Muscle layer of duodenum (tissue), 2 donors: ENCODE measurements around the gene SC5D.

Source experiments
- H3K27ac ChIP-seq: one replicate; pipeline ENCODE4 v1.7.0; 2013; ENCODE audit warnings: mild to moderate bottlenecking, low read length
- H3K27me3 ChIP-seq: one replicate; pipeline ENCODE4 v1.7.0; 2013; ENCODE audit warnings: low read depth, mild to moderate bottlenecking, control low read depth, low read length
- H3K36me3 ChIP-seq, 2 donors: one replicate each; pipeline ENCODE4 v1.7.0; 2013; ENCODE audit warnings: low read length in 2 of 2, control low read depth in 1 of 2, mild to moderate bottlenecking in 1 of 2; ENCODE audit not compliant: insufficient read depth in 2 of 2, control insufficient read depth in 1 of 2
- H3K4me1 ChIP-seq, 2 donors: one replicate each; pipeline ENCODE4 v1.7.0; 2013; ENCODE audit warnings: low read length in 2 of 2, mild to moderate bottlenecking in 2 of 2, control low read depth in 1 of 2, moderate library complexity in 1 of 2; ENCODE audit not compliant: insufficient read depth in 2 of 2, control insufficient read depth in 1 of 2
- H3K4me3 ChIP-seq, 2 donors: one replicate each; pipeline ENCODE4 v1.7.0; 2013; ENCODE audit warnings: low read length in 2 of 2, low read depth in 1 of 2, mild to moderate bottlenecking in 1 of 2
- H3K9me3 ChIP-seq, 2 donors: one replicate each; pipeline ENCODE4 v1.7.0; 2013; ENCODE audit warnings: low read length in 2 of 2, control low read depth in 1 of 2, mild to moderate bottlenecking in 1 of 2; ENCODE audit not compliant: control insufficient read depth in 1 of 2
- donor health status: healthy.

The SC5D gene

GRCh38 chr11:121330614-121331435 lies 38.3 kb downstream of the SC5D start:
- no peaks in the 10 kb centered on the region for H3K36me3 ChIP-seq
- peaks cover 0 to 7% of the 10 kb centered on the region in 2 donors for H3K4me1 ChIP-seq
- no peak overlapping the region for H3K27ac ChIP-seq
- no peaks in the 10 kb centered on the region for H3K9me3 ChIP-seq
- H3K4me3 ChIP-seq, result no peak overlapping the region
- H3K27me3 ChIP-seq, result no peaks in the 10 kb centered on the region

- Histone ChIP-seq H3K4me1 (peaks cover 0 to 7% of the 10 kb centered on the region in 2 donors), H3K27me3 (no peaks in the 10 kb centered on the region), H3K27ac (no peak overlapping the region), H3K9me3 (no peaks in the 10 kb centered on the region), H3K4me3 (no peak overlapping the region), H3K36me3 (no peaks in the 10 kb centered on the region)
Measured at GRCh38 chr11:121334973-121335710, 42.6 kb downstream of the SC5D start.

GRCh38 chr11:121336279-121336937 lies 43.8 kb downstream of the SC5D start:
- Histone ChIP-seq H3K4me3 (no peak overlapping the region), H3K9me3 (no peaks in the 10 kb centered on the region), H3K36me3 (no peaks in the 10 kb centered on the region), H3K4me1 (peaks cover 0 to 7% of the 10 kb centered on the region in 2 donors), H3K27ac (no peak overlapping the region), H3K27me3 (no peaks in the 10 kb centered on the region)

GRCh38 chr11:121337078-121337477 lies 44.5 kb downstream of the SC5D start:
- Histone ChIP-seq H3K27ac (no peak overlapping the region), H3K4me1 (peaks cover 0 to 7% of the 10 kb centered on the region in 2 donors)

GRCh38 chr11:121337740-121338272 lies 45.2 kb downstream of the SC5D start:
- no peak overlapping the region for H3K27ac ChIP-seq
- H3K36me3 ChIP-seq, result no peaks in the 10 kb centered on the region
- H3K4me1 ChIP-seq, result peaks cover 0 to 7% of the 10 kb centered on the region in 2 donors
- H3K27me3 ChIP-seq, result no peaks in the 10 kb centered on the region
- no peak overlapping the region for H3K4me3 ChIP-seq
- H3K9me3 ChIP-seq, result no peaks in the 10 kb centered on the region

More at GRCh38 chr11:121337078-121337477, 44.5 kb downstream of the SC5D start:
- H3K27me3 ChIP-seq, result no peaks in the 10 kb centered on the region
- no peaks in the 10 kb centered on the region for H3K9me3 ChIP-seq
- no peak overlapping the region for H3K4me3 ChIP-seq
- H3K36me3 ChIP-seq, result no peaks in the 10 kb centered on the region

- no peaks in the 10 kb centered on the region for H3K36me3 ChIP-seq
- peaks cover 0 to 7% of the 10 kb centered on the region in 2 donors for H3K4me1 ChIP-seq
- H3K9me3 ChIP-seq, result no peaks in the 10 kb centered on the region
- H3K27ac ChIP-seq, result no peak overlapping the region
- H3K27me3 ChIP-seq, result no peaks in the 10 kb centered on the region
- H3K4me3 ChIP-seq, result no peak overlapping the region
Measured at GRCh38 chr11:121338536-121338935, 46.0 kb downstream of the SC5D start.

- H3K4me1 ChIP-seq, result peaks cover 0 to 4% of the 10 kb centered on the region in 2 donors
- H3K4me3 ChIP-seq, result no peak overlapping the region
- H3K27me3 ChIP-seq, result no peaks in the 10 kb centered on the region
- H3K27ac ChIP-seq, result no peak overlapping the region
- no peaks in the 10 kb centered on the region for H3K36me3 ChIP-seq
- no peaks in the 10 kb centered on the region for H3K9me3 ChIP-seq
Measured at GRCh38 chr11:121340032-121340580, 47.5 kb downstream of the SC5D start.

GRCh38 chr11:121341609-121342008 lies 49.0 kb downstream of the SC5D start:
- Histone ChIP-seq H3K4me3 (no peak overlapping the region), H3K27me3 (no peaks in the 10 kb centered on the region), H3K4me1 (no peaks in the 10 kb centered on the region), H3K27ac (no peak overlapping the region), H3K36me3 (no peaks in the 10 kb centered on the region), H3K9me3 (no peaks in the 10 kb centered on the region)

GRCh38 chr11:121344824-121345223 lies 52.3 kb downstream of the SC5D start:
- H3K4me1 ChIP-seq, result no peaks in the 10 kb centered on the region
- H3K4me3 ChIP-seq, result no peak overlapping the region
- no peaks in the 10 kb centered on the region for H3K36me3 ChIP-seq
- no peak overlapping the region for H3K27ac ChIP-seq
- no peaks in the 10 kb centered on the region for H3K9me3 ChIP-seq
- no peaks in the 10 kb centered on the region for H3K27me3 ChIP-seq

- Histone ChIP-seq H3K27ac (no peak overlapping the region), H3K27me3 (no peaks in the 10 kb centered on the region)
Measured at GRCh38 chr11:121347094-121347493, 54.5 kb downstream of the SC5D start.

GRCh38 chr11:121347813-121348212 lies 55.2 kb downstream of the SC5D start:
- H3K36me3 ChIP-seq, result no peaks in the 10 kb centered on the region
- no peak overlapping the region for H3K27ac ChIP-seq
- H3K4me3 ChIP-seq, result no peak overlapping the region
- peaks cover 0 to 4% of the 10 kb centered on the region in 2 donors for H3K4me1 ChIP-seq
- no peaks in the 10 kb centered on the region for H3K27me3 ChIP-seq
- no peaks in the 10 kb centered on the region for H3K9me3 ChIP-seq

More at GRCh38 chr11:121347094-121347493, 54.5 kb downstream of the SC5D start:
- Histone ChIP-seq H3K4me3 (no peak overlapping the region), H3K9me3 (no peaks in the 10 kb centered on the region), H3K36me3 (no peaks in the 10 kb centered on the region), H3K4me1 (no peaks in the 10 kb centered on the region)
